Measurements from ENCODE around the gene PDE4C.

- TF ChIP-seq EZH2phosphoT487 (IDR thresholded peaks at IDR 0.05; ENCODE audit: borderline replicate concordance, low read depth, low read length) (no peak), CTCF (conservative IDR thresholded peaks at IDR 0.05; ENCODE audit: low read length) (no peak)
Measured at GRCh38 chr19:18231775-18232174, 5.5 kb upstream of the PDE4C start.
